ENCODE results near the gene SNX20.
A peak's percentile ranks its signal among the peaks of the same experiment; 100 is the strongest.

The SNX20 gene

DNA sequence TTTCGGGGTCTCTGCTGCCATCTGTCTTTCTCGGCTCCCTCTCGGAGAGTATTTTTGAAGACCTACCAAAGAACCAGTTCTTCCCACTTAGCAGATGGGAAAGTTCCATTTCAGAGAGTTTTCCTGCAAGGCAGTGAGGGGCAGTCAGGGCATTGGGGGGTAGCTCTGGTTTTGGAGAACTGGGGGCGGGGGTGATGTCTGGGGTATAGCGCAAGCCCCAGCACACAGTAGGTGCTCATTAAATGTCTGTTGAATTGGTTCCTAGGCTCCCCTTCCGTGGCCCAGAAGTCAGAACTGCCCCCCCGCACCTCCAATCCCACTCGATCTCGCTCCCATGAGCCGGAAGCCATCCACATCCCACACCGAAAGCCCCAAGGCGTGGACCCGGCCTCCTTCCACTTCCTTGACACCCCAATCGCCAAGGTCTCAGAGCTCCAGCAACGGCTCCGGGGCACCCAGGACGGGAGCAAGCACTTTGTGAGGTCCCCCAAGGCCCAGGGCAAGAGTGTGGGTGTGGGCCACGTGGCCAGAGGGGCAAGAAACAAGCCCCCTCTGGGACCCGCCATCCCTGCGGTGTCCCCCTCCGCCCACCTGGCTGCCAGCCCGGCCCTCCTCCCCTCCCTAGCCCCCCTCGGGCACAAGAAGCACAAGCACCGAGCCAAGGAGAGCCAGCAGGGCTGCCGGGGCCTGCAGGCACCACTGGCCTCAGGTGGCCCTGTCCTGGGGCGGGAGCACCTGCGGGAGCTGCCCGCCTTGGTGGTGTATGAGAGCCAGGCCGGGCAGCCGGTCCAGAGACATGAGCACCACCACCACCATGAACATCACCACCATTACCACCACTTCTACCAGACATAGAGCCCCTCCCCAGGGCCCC lies 47.9 kb downstream of the SNX20 start:
- no peak for DNase-seq

DNA sequence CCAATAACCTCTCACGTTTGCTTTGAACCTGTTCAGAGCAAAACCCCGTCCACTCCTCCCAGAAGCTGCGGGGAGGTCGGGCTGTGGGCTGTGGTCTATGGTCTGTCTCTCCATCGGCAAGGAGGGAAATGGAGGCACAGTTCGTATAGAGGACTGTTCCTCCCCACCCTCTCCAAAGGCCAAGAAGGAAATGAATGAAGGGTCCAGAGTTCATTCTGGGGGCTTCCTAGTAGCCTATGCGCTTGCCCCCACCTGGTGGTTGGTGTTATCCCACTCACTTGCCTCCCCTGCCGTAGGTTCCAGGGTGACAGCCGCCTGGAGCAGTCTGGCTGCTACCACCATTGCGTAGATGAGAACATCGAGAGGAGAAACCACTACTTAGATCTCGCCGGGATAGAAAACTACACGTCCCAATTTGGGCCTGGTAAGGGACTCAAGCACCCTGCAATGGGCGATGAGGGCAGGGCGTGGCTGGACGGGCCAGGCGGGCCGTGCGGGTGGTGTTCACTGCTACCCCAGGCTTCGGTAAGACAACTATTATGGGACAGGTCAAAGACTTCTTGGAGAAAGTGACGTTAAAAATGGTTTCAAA lies 49.0 kb downstream of the SNX20 start:
- no peak for DNase-seq

DNA sequence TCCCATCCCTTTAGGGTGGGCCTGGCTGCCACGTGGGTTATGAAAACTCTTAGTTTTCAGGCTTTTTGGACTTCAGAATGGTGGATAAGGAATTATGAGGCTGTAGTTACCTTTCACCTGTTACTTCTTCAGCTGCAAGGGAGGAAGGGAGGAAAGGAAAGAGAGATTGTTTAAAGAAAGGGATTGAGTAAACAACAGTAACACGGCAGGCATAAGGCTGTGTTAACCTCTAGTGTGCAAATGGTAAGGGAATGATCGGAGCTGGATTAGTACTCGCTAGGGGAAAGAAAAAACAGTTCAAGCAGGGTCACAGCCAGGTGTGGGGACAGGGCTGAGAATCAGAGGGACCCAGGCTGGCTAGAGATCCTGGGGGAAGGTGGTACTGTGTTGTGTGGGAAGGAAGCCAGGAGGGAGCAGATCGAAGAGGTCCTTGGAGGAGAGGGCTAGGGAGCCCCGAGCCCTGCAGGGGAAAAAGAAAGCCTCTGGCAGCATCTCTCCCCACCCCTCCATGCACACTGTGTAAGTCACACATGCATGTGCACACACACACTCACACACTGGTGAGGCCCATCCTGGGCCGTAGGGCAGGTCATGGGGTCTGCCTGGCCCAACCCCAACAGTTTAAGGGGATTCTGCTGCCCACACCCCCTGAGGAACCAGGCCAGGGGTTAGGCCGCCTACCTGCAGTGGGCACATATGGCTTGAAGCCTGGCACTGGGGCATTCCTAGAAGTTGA lies 49.7 kb downstream of the SNX20 start:
- no peak for DNase-seq

DNA sequence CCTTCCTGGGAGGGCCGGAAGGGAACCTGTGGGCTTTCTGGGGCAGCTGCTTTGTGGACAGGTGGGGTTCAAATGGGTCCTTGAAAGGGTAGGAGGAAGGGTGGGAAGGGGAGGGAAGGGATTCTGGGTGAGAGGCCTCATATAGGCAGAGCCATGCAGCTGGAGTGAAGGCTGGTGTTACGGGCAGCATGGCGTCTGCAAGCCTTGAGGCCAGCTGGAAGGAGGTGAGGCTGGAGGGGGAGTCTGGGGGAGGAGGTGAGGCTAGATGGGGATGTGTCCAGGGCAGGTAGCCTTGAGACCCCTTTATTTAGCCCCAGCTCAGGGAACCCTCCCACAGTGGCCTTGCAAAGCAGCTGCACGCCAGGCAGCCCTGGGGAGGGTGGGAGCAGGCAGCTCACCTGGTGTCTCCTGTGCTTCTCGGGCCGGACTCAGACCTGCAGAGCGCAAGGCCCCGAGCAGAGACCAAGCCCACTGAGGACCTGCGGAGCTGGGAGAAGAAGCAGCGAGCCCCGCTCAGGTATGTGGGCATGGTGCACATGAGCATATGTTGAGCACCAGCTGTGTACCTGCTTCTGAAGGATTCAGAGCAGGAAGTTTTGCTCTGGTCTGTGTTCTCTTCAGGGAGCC lies 50.6 kb downstream of the SNX20 start:
- DNase-seq, result no peak

DNA sequence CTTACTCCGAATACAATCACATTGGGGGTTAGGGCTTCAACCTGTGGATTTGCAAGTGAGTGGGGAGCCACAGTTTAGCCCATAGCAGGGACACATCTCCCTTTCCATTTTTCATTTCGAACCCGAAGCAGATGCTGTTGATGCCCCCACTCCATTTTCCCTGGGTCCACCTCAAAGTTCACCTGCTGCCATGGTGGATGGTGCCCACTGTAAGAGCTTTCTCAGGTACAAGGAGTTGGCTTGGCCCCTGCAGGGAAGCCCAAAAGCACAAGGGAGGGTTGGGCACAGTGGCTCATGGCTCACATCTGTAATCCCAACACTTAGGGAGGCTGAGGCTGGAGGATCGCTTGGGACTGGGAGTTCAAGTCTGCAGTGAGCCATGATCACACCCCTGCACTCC lies 51.8 kb downstream of the SNX20 start:
- DNase-seq, result no peak

DNA sequence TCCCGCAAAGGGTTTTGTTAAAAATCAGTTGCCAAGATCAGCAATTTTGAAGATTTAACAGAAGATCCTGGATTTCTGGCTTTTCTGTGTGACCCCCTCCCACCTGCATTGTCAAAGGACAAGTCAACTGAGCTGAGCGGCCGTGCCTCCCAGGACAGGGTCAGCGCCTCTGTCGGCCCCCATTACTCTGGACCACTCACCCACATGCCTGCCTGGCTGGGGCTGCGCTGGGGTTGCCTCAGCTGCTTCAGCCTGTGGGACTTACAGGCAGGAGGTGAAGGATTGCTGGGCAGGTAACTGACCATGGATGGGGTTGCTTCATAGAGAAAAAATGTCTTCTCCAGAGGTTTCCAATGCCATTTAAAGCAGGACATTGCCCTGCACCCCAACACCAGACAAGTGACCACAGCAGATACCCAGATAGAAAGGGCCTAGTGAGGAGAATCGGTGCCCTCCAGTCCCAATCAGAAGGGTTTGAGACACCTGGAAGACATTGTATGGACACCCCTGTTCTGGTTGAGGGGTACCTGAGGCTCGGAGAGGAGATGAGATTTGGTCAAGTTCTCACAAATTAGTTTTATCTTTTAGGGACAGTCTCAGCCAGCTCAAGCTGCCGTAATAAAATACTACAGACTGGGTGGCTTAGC lies 52.8 kb downstream of the SNX20 start:
- no peak for DNase-seq

DNA sequence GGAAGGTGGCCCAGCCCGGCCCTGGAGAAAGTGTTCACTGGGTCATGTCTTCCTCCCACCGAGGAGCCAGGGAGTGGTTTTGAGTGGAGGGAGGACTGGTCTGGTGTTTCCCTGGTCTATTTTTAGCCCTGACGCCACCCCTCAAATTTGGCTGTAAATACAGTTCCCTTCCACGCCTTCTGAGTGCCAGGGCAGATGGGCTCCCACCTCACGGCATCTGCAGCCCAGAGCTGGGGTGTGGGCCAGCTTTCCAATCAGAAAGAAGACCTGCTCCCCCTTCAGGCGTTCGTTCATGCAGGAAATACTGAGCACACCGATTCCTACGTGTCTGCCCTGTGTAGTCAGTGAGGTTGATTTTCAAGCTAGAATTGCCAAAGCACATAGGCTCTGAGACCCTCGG lies 53.7 kb downstream of the SNX20 start:
- DNase-seq, result peak; percentile 41

DNA sequence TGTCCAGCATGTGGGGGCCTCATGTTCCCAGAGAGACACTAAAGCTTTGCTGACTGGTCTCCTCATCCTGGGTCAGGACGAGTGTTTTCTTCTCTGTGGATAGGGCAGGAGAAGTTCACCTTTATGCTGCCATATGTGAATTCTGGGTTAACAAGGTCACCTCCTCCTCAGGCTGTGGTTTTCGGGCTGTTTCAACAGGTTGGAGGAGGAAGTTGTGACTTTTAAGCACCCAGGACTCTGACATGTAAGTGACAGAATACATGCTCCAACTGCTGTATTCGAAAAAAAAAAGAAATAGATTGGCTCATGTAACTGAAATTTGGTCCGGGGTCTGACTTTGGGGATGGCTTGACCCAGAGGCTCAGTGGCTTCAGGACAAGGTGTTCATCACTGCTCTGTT lies 54.2 kb downstream of the SNX20 start:
- no peak for DNase-seq

DNA sequence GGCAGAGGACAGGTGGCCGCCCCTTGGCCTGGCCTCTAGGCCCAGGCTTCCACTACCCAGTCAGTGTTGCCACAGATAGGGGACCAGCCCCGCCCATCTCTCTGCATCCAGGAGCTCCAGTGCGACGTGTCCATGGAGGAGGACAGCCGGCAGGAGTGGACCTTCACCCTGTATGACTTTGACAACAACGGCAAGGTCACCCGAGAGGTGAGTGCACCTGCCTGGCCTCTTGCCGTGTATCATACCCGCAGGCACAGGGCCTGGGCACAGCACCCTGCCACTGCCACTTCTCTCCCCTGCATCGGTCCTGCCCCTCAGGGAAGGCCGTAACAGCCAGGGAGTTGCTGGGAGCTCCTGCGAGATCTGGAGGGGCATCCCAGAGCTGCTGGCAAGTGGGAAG lies 55.7 kb downstream of the SNX20 start:
- DNase-seq, result no peak

DNA sequence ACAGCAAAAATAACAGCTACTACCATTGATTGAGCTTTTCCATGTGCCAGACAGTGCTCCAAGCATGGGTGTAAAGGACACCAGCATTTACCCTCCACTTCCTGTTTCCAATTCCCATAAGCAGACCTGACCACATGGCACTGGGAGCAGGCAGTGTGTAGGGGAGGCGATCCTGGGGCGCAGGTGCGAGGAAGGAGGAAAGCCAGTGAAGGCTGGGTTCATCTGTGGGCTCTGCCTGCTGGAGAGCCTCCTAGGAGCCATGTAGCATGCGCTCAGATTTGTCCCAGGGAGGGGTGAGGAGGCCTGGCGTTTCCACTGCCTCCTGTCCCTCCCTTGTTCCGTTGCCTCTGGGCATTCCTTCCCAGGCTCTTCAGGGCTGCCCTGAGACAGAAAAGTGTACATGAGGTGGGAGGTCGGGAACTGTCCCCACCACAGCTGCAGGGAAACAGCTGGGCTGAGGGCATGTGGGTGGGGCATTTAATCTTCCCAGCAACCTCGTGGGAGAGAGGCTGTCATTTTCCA lies 56.6 kb downstream of the SNX20 start:
- DNase-seq, result no peak

DNA sequence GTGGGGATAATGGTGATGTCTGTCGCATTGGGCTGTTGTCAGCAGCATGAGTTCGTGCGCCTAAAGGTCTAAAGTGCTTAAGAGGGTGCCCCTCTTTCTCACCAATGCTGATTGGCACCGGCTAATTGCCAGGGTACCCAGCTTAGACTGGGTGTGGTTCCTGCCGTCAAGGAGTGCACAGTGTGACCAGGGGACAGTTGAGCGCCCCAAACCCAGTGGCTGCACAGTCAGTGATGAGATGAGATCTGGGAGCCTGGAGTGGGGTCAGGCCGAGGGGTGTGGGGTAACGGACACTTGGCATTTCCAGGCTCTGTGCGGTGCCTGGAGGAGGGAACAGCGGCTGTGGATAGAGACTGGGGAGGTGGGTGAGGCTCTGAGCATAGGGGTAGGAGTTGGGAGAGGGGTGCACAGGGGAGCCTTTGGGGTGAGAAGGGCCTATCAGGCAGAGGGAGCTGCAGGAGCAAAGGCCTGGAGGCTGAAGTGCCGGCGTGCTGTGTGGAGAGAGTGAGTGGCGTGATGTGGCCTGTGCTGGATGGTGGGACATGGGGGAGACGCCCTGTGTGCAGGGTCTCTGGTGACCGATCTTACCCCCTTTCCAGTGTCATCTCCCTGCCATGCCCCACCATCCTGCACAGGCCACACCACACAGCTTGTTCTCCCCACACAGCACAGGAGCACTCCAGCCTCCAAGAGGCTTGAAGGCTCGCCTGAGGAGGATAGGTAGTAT lies 58.3 kb downstream of the SNX20 start:
- DNase-seq, result no peak

DNA sequence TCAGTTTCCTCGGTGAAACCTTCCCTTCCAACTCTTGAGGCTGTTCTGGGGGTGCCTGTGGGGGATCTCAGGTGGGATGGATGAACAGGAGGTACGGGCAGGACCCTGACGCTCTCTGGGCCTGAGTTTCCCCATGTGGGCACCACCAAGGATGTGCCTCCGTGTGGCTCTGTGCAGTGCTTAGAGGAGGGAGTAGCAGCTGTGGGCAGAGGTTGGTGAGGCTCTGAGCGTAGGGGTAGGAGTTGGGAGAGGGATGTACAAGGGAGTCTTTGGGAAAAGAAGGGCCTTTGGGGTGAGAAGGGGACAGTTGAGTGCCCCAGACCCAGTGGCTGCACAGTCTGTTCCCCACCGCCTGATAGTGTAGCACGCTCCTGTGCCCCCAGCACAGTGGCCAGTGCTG lies 59.1 kb downstream of the SNX20 start:
- DNase-seq, result no peak

Data from fibroblast of skin of right quadriceps (primary cell).